K562 (cell line): ENCODE results near the gene WDR46. TPM values are rescaled to one million over a fixed set of nuclear protein-coding genes. Genes with fewer than 3 reads are reported as not detected.

ENCODE experiments used
- ATF3 ChIP-seq, 2 experiments: fragments of 450-650 bp in 1 of 2; sonication (generic) in 1 of 2; formaldehyde crosslinking in 1 of 2; IDR thresholded peaks in 1 of 2; conservative IDR thresholded peaks in 1 of 2; 2 replicates each; pipeline versions ENCODE4 v1.6.1 to v1.8.1; 2016 to 2023; ENCODE audit warnings: mild to moderate bottlenecking in 2 of 2, moderate library complexity in 2 of 2, inconsistent platforms in 1 of 2, missing genetic modification reagents in 1 of 2
- BRF1 ChIP-seq: IDR thresholded peaks from 3 replicates; pipeline ENCODE4 v1.6.1; 2011; ENCODE audit warnings: borderline replicate concordance, mild to moderate bottlenecking; ENCODE audit not compliant: insufficient read length; ENCODE audit errors: extremely low read depth
- CEBPG ChIP-seq, 3 experiments: fragments of 200-800 bp in 1 of 3; sonication (Bioruptor generic) in 1 of 3; sonication (generic) in 1 of 3; formaldehyde crosslinking in 1 of 3; IDR thresholded peaks in 2 of 3; conservative IDR thresholded peaks in 1 of 3; 2 replicates each; pipeline versions ENCODE4 v1.6.1 to v1.8.0; 2016 to 2022; ENCODE audit warnings: missing compliant biosample characterization in 2 of 3, missing genetic modification characterization in 2 of 3, mild to moderate bottlenecking in 1 of 3, missing genetic modification reagents in 1 of 3
- COPS2 ChIP-seq: fragments of 450-650 bp; conservative IDR thresholded peaks from 2 replicates; pipeline ENCODE4 v1.6.1; 2016; ENCODE audit warnings: mild to moderate bottlenecking, moderate library complexity
- FOXJ3 ChIP-seq: sonication (generic); formaldehyde crosslinking; IDR thresholded peaks from 2 replicates; pipeline ENCODE4 v1.4.0; 2020; ENCODE audit warnings: mild to moderate bottlenecking, missing genetic modification reagents
- JUN ChIP-seq, 2 experiments: sonication (generic) in 1 of 2; formaldehyde crosslinking in 1 of 2; IDR thresholded peaks; 2 replicates each; pipeline versions ENCODE4 v1.6.1 to v1.8.0; 2012 to 2022; ENCODE audit warnings: borderline replicate concordance in 2 of 2, mild to moderate bottlenecking in 2 of 2, improper control_type of control experiment in 1 of 2, low read depth in 1 of 2, low read length in 1 of 2, missing genetic modification reagents in 1 of 2
- NFYB ChIP-seq: IDR thresholded peaks from 2 replicates; pipeline ENCODE4 v1.6.1; 2011; ENCODE audit warnings: mild to moderate bottlenecking, moderate library complexity; ENCODE audit not compliant: insufficient read length; ENCODE audit errors: extremely low read depth
- TFAM ChIP-seq: fragments of 250-450 bp; sonication (Bioruptor Pico); conservative IDR thresholded peaks from 2 replicates; pipeline ENCODE4 v1.5.0; 2021; ENCODE audit warnings: mild to moderate bottlenecking, moderate library complexity
- TRIM25 ChIP-seq: fragments of 450-650 bp; IDR thresholded peaks from 2 replicates; pipeline ENCODE4 v1.7.0; 2016; ENCODE audit warnings: borderline replicate concordance
- ZNF121 ChIP-seq: sonication (generic); formaldehyde crosslinking; conservative IDR thresholded peaks from 2 replicates; pipeline ENCODE4 v1.8.0; 2022; ENCODE audit warnings: missing genetic modification reagents
- ZNF24 ChIP-seq: fragments of 450-650 bp; IDR thresholded peaks from 2 replicates; pipeline ENCODE4 v1.6.1; 2016
- ZNF316 ChIP-seq: fragments of 450-650 bp; IDR thresholded peaks from 2 replicates; pipeline ENCODE4 v1.6.1; 2016
- ZNF354B ChIP-seq: fragments of 250-450 bp; sonication (Bioruptor Pico); IDR thresholded peaks from 2 replicates; pipeline ENCODE4 v1.4.0; 2020
- polyA plus RNA-seq, 8 experiments: library from polyadenylated mRNA; depleted of rRNA in 4 of 8; stranded (reverse) in 5 of 8; unstranded in 3 of 8; fragments of >200 nt; fragmentation: Nextera tagmentation in 2 of 8; fragmentation: Illumina TruSeq in 1 of 8; extraction: Ambion mirVana in 2 of 8; extraction: Trizol in 1 of 8; gene quantifications; 2 replicates each; pipeline versions ENCODE4 v1.2.1 to v1.2.3, GENCODE V29; 2011 to 2014; ENCODE audit warnings: inconsistent platforms in 1 of 8, missing spikeins in 1 of 8
- total RNA-seq, 7 experiments: library from RNA; depleted of rRNA in 6 of 7; stranded (reverse); fragments of >200 nt in 6 of 7; fragmentation: Illumina TruSeq in 2 of 7; extraction: Trizol in 2 of 7; gene quantifications; 2 replicates each; pipeline versions ENCODE4 v1.2.1 to v1.2.3, GENCODE V29; 2011 to 2021; ENCODE audit warnings: low replicate concordance in 1 of 7
- TF ChIP-seq, protein P1 (sequence below), 3 experiments: IDR thresholded peaks in 2 of 3; conservative IDR thresholded peaks in 1 of 3; 2 replicates each; pipeline ENCODE4 v1.5.1; 2011 to 2012; ENCODE audit warnings: low read length in 3 of 3, mild to moderate bottlenecking in 3 of 3, control low read depth in 2 of 3, improper control_type of control experiment in 1 of 3, inconsistent platforms in 1 of 3, low read depth in 1 of 3, mixed read lengths in 1 of 3, moderate library complexity in 1 of 3; ENCODE audit not compliant: insufficient read depth in 2 of 3
- TF ChIP-seq, protein P2 (sequence below): fragments of 200-800 bp; sonication (Bioruptor generic); IDR thresholded peaks from 2 replicates; pipeline ENCODE4 v1.6.1; 2016; ENCODE audit warnings: missing genetic modification characterization, missing compliant biosample characterization

Gene WDR46
- total and polyA plus RNA-seq, 9 of the 15 experiments (the other 6 are each of a cell fraction or from before 2014, with no cell fraction given), result 8.9 to 146 (median 93.1) TPM

DNA sequence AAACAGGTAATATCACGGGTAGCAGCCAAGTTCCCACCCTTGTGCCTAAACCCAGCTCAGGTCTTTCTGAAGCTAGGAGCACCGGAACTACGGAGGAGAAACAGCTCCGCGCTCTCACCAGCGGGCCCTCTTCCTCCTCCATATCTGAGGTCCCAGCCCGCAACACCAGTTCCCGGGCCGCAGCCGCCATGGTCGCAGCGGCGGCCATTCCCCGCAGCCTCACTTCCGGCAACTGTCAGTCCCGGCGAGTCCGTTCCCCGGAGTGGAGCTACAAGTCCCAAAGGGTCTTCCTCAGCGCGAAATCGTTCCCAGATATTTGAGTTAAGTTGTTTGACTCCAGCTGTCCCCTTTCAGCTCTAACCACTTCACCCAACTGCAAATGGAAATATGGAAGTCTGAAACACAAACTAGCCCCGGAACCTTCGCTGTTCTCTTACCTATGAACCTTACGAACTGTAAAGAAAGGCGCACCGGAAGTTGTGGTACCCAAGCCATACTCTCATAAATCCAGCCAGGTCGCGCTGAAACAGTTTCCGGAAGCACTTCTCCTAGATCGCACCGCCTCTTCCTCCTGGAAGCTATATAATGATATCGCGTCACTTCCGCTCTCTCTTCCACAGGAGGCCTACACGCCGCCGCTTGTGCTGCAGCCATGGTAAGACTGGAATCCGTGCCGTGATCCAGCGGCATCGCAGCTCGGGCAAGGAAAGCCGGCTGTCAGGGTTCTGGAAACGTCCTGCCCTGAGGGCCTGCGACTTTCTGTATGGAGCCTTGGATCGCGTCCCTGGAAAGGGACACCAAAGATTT is 17.4 kb downstream of the WDR46 start, which contains the start of the genes RPS18 and VPS52 (continued):
- TF ChIP-seq CEBPG (CRISPR knock-in tag; IDR thresholded peaks at IDR 0.05) (no peak), CEBPG (tag; conservative IDR thresholded peaks at IDR 0.05 in 1 of 2, IDR thresholded peaks at IDR 0.05 in 1 of 2) (no peak), FOXJ3 (CRISPR knock-in tag) (no peak), ZNF24 (peak; percentile 72), ATF3 (IDR thresholded peaks at IDR 0.05) (peak; percentile 58), ATF3 (CRISPR knock-in tag; conservative IDR thresholded peaks at IDR 0.05) (peak; percentile 81; the same call in 1 of the 2 replicates), BRF1 (no peak), COPS2 (no peak), ZNF354B (CRISPR knock-in tag) (0 out of 2 replicates have a peak, but pooled peaks have one; percentile 32), NFYB (no peak), JUN (IDR thresholded peaks at IDR 0.05; ENCODE audit: borderline replicate concordance, low read depth, low read length) (peak; percentile 74; the same call in 1 of the 2 replicates), JUN (CRISPR knock-in tag; IDR thresholded peaks at IDR 0.05; ENCODE audit: borderline replicate concordance) (0 out of 2 replicates have a peak, but pooled peaks have one; percentile 26), ZNF121 (CRISPR knock-in tag) (no peak; the same call in 1 of the 2 replicates), TRIM25 (0 out of 2 replicates have a peak, but pooled peaks have one; percentile 24), ZNF316 (no peak), TFAM (no peak)
- TF ChIP-seq, protein P1, sequence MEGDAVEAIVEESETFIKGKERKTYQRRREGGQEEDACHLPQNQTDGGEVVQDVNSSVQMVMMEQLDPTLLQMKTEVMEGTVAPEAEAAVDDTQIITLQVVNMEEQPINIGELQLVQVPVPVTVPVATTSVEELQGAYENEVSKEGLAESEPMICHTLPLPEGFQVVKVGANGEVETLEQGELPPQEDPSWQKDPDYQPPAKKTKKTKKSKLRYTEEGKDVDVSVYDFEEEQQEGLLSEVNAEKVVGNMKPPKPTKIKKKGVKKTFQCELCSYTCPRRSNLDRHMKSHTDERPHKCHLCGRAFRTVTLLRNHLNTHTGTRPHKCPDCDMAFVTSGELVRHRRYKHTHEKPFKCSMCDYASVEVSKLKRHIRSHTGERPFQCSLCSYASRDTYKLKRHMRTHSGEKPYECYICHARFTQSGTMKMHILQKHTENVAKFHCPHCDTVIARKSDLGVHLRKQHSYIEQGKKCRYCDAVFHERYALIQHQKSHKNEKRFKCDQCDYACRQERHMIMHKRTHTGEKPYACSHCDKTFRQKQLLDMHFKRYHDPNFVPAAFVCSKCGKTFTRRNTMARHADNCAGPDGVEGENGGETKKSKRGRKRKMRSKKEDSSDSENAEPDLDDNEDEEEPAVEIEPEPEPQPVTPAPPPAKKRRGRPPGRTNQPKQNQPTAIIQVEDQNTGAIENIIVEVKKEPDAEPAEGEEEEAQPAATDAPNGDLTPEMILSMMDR (IDR thresholded peaks at IDR 0.05 in 2 of 3, conservative IDR thresholded peaks at IDR 0.05 in 1 of 3; ENCODE audit: insufficient read depth in 2 of 3, low read depth in 1 of 3, low read length in 3 of 3), result no peak
- TF ChIP-seq, protein P2, sequence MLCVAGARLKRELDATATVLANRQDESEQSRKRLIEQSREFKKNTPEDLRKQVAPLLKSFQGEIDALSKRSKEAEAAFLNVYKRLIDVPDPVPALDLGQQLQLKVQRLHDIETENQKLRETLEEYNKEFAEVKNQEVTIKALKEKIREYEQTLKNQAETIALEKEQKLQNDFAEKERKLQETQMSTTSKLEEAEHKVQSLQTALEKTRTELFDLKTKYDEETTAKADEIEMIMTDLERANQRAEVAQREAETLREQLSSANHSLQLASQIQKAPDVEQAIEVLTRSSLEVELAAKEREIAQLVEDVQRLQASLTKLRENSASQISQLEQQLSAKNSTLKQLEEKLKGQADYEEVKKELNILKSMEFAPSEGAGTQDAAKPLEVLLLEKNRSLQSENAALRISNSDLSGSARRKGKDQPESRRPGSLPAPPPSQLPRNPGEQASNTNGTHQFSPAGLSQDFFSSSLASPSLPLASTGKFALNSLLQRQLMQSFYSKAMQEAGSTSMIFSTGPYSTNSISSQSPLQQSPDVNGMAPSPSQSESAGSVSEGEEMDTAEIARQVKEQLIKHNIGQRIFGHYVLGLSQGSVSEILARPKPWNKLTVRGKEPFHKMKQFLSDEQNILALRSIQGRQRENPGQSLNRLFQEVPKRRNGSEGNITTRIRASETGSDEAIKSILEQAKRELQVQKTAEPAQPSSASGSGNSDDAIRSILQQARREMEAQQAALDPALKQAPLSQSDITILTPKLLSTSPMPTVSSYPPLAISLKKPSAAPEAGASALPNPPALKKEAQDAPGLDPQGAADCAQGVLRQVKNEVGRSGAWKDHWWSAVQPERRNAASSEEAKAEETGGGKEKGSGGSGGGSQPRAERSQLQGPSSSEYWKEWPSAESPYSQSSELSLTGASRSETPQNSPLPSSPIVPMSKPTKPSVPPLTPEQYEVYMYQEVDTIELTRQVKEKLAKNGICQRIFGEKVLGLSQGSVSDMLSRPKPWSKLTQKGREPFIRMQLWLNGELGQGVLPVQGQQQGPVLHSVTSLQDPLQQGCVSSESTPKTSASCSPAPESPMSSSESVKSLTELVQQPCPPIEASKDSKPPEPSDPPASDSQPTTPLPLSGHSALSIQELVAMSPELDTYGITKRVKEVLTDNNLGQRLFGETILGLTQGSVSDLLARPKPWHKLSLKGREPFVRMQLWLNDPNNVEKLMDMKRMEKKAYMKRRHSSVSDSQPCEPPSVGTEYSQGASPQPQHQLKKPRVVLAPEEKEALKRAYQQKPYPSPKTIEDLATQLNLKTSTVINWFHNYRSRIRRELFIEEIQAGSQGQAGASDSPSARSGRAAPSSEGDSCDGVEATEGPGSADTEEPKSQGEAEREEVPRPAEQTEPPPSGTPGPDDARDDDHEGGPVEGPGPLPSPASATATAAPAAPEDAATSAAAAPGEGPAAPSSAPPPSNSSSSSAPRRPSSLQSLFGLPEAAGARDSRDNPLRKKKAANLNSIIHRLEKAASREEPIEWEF (CRISPR knock-in tag), result no peak
